GM12878 (cell line): ENCODE measurements around the gene POLR1A. TPM values are rescaled to one million over a fixed set of nuclear protein-coding genes. Genes with fewer than 3 reads are reported as not detected.

ENCODE experiments used
- ATAC-seq: fragments of 200-7000 bp; cut with Tn5 transposase; 3 replicates; pipeline ENCODE4 v1.9.1; 2020; ENCODE audit warnings: mild to moderate bottlenecking, moderate library complexity
- BruUV-seq: library from RNA; stranded (reverse); fragments of 400-500 nt; replicated peaks from 2 replicates; lab custom pipeline; 2021; lab: Mats Ljungman, UMichigan
- CTCF ChIA-PET: fragments of 300-600 bp; sonication (Branson Sonifier 250); formaldehyde crosslinking; extraction: SDS; loops from one replicate; lab custom pipeline; 2021; ENCODE audit warnings: inconsistent platforms; lab: Yijun Ruan, JAX
- POLR2A ChIA-PET: fragments of 350-600 bp; formaldehyde crosslinking; extraction: SDS; loops from one replicate; lab custom pipeline; 2021; ENCODE audit warnings: inconsistent platforms; lab: Charles Lee
- RAD21 ChIA-PET: fragments of 300-600 bp; sonication (Branson Sonifier 250); formaldehyde crosslinking; loops from one replicate; lab custom pipeline; 2023; ENCODE audit warnings: antibody characterized with exemption; ENCODE audit not compliant: unreplicated experiment; lab: Charles Lee
- SMC1A ChIA-PET: fragments of 300-600 bp; sonication (Branson Sonifier 250); formaldehyde crosslinking; loops from one replicate; lab custom pipeline; 2023; ENCODE audit not compliant: unreplicated experiment, uncharacterized antibody; lab: Charles Lee
- DNase-seq: peaks from one replicate; pipeline ENCODE4 v3.0.0-alpha.2; 2011; ENCODE audit warnings: low read depth, low spot score
- FAIRE-seq: peaks from 3 replicates; lab custom pipeline; 2011; peaks lifted over from hg19 to GRCh38; lab: Jason Lieb, UNC
- H2AFZ ChIP-seq: 2 replicates; pipeline ENCODE4 v1.6.0; 2011; ENCODE audit warnings: low read depth, low read length, control low read depth; ENCODE audit not compliant: control insufficient read depth
- H3K27ac ChIP-seq: 2 replicates; pipeline ENCODE4 v1.5.1; 2011; ENCODE audit warnings: control low read depth; ENCODE audit not compliant: control insufficient read depth, insufficient read depth
- H3K27me3 ChIP-seq, 2 experiments: replicated peaks in 1 of 2; 2 replicates each; pipeline versions ENCODE4 v1.6.0 to v1.6.1; 2011; ENCODE audit warnings: low read length in 1 of 2; ENCODE audit not compliant: control insufficient read depth in 2 of 2, insufficient read depth in 2 of 2
- H3K36me3 ChIP-seq, 2 experiments: 2 replicates each; pipeline ENCODE4 v1.5.1; 2011; ENCODE audit warnings: low read length in 1 of 2; ENCODE audit not compliant: control insufficient read depth in 2 of 2, insufficient read depth in 2 of 2
- H3K4me1 ChIP-seq: 2 replicates; pipeline ENCODE4 v1.6.1; 2011; ENCODE audit warnings: mild to moderate bottlenecking, low read length, moderate library complexity, mixed read lengths; ENCODE audit not compliant: control insufficient read depth, insufficient read depth
- H3K4me2 ChIP-seq: 2 replicates; pipeline ENCODE4 v1.6.0; 2011; ENCODE audit warnings: control low read depth; ENCODE audit not compliant: control insufficient read depth, insufficient read depth
- H3K4me3 ChIP-seq: fragments of 200-600 bp; sonication (generic); 2 replicates; pipeline ENCODE4 v1.5.1; 2016
- H3K79me2 ChIP-seq: 2 replicates; pipeline ENCODE4 v1.6.0; 2011; ENCODE audit warnings: low read length; ENCODE audit not compliant: control insufficient read depth, insufficient read depth
- H3K9ac ChIP-seq: 2 replicates; pipeline ENCODE4 v1.8.0; 2011; ENCODE audit warnings: low read length, control low read depth, mixed read lengths; ENCODE audit not compliant: control insufficient read depth, insufficient read depth
- H3K9me3 ChIP-seq: replicated peaks from 3 replicates; pipeline ENCODE4 v1.5.1; 2011; ENCODE audit warnings: mild to moderate bottlenecking, low read length; ENCODE audit not compliant: control insufficient read depth, insufficient read depth
- H4K20me1 ChIP-seq: 2 replicates; pipeline ENCODE4 v1.6.0; 2011; ENCODE audit not compliant: control insufficient read depth, insufficient read depth
- BHLHE40 ChIP-seq, 2 experiments: fragments of 450-650 bp in 1 of 2; IDR thresholded peaks; 2 replicates each; pipeline ENCODE4 v1.6.1; 2011 to 2017; ENCODE audit warnings: low read depth in 2 of 2, borderline replicate concordance in 1 of 2, improper control_type of control experiment in 1 of 2, low read length in 1 of 2, mild to moderate bottlenecking in 1 of 2
- GABPA ChIP-seq: IDR thresholded peaks from 2 replicates; pipeline ENCODE4 v1.6.1; 2014; ENCODE audit warnings: antibody characterized with exemption, low read depth, mild to moderate bottlenecking, inconsistent platforms
- KLF5 ChIP-seq: fragments of 450-650 bp; IDR thresholded peaks from 2 replicates; pipeline ENCODE4 v1.6.1; 2014; ENCODE audit warnings: mild to moderate bottlenecking; ENCODE audit not compliant: partially characterized antibody
- POLR2A ChIP-seq: IDR thresholded peaks from 2 replicates; pipeline ENCODE4 v1.6.1; 2011; ENCODE audit warnings: low read depth, mild to moderate bottlenecking, low read length
- SMAD1 ChIP-seq: fragments of 450-650 bp; IDR thresholded peaks from 2 replicates; pipeline ENCODE4 v1.6.1; 2018; ENCODE audit warnings: mild to moderate bottlenecking, low read depth; ENCODE audit not compliant: partially characterized antibody
- ZNF217 ChIP-seq: fragments of 450-650 bp; IDR thresholded peaks from 2 replicates; pipeline ENCODE4 v1.6.1; 2017; ENCODE audit warnings: antibody characterized with exemption, mild to moderate bottlenecking
- WGBS: methylation state at CpG from one replicate; pipeline ENCODE4 v1.1.6; 2016; ENCODE audit warnings: low lambda C conversion rate; ENCODE audit not compliant: insufficient replicate concordance, insufficient coverage; ENCODE audit errors: missing lambda C conversion rate; 5-methylcytosine and 5-hydroxymethylcytosine counted together
- in situ Hi-C: fragments of 300-500 bp; cut with MboI; formaldehyde crosslinking; loops from 9 replicates; pipeline ENCODE4 v1.14.3; 2018; ENCODE audit warnings: mixed read lengths
- intact Hi-C: fragments of 100-400 bp; cut with micrococcal nuclease; formaldehyde crosslinking; loops from one replicate; pipeline ENCODE4 v1.14.2; 2022; ENCODE audit not compliant: unreplicated experiment
- polyA plus RNA-seq, 11 experiments: library from polyadenylated mRNA; depleted of rRNA in 4 of 11; unstranded in 6 of 11; stranded (reverse) in 5 of 11; fragments of >200 nt; fragmentation: Nextera tagmentation in 4 of 11; fragmentation: Illumina TruSeq in 1 of 11; extraction: Ambion mirVana in 4 of 11; extraction: Trizol in 1 of 11; gene quantifications; 1 replicate in 1 of 11; 2 replicates in 10 of 11; pipeline versions ENCODE4 v1.2.1 to v1.2.3, GENCODE V29; 2011 to 2016; ENCODE audit warnings: inconsistent platforms in 2 of 11, missing spikeins in 2 of 11, low read depth in 1 of 11
- total RNA-seq, 4 experiments: library from RNA; depleted of rRNA in 3 of 4; stranded (reverse); fragments of >200 nt in 3 of 4; fragmentation: Illumina TruSeq in 1 of 4; extraction: Trizol in 1 of 4; gene quantifications; 2 replicates each; pipeline versions ENCODE4 v1.2.1 to v1.2.3, GENCODE V29; 2013 to 2021
- TF ChIP-seq, protein P1 (sequence below): fragments of 450-650 bp; conservative IDR thresholded peaks from 2 replicates; pipeline ENCODE4 v1.6.1; 2017; ENCODE audit warnings: mild to moderate bottlenecking, moderate library complexity

POLR1A gene
- total and polyA plus RNA-seq, 10 of the 15 experiments (the other 5 are each of a cell fraction or from before 2014, with no cell fraction given), result 2.1 to 53.9 (median 17.8) TPM

- RAD21 ChIA-PET, result interaction anchor here (2.3 kb wide), 1 partner anchor 15 kb away, joined by 6 read pairs; no protein-coding TSS in a partner anchor
- Histone ChIP-seq H3K27me3 (no peaks in the 10 kb centered on the region), H3K27ac (no peak overlapping the region), H2AFZ (no peak overlapping the region), H3K4me3 (no peak overlapping the region), H3K9me3 (peaks cover 11% of the 10 kb centered on the region; the same call in 2 of the 3 replicates), H3K9ac (no peak overlapping the region), H3K79me2 (no peaks in the 10 kb centered on the region), H4K20me1 (no peaks in the 10 kb centered on the region), H3K36me3 (no peaks in the 10 kb centered on the region), H3K4me2 (no peak overlapping the region), H3K4me1 (peaks cover 2% of the 10 kb centered on the region)
- SMC1A ChIA-PET, result interaction anchor here (0.6 to 2.5 kb wide), 3 partner anchors 12 to 25 kb away, joined by 3 to 6 read pairs (median 6); no protein-coding TSS in a partner anchor
- TF ChIP-seq BHLHE40 (IDR thresholded peaks at IDR 0.05; ENCODE audit: borderline replicate concordance in 1 of 2, low read depth in 2 of 2, low read length in 1 of 2) (no peak), KLF5 (no peak), POLR2A (no peak), SMAD1 (no peak), GABPA (no peak), ZNF217 (no peak)
- TF ChIP-seq, protein P1, sequence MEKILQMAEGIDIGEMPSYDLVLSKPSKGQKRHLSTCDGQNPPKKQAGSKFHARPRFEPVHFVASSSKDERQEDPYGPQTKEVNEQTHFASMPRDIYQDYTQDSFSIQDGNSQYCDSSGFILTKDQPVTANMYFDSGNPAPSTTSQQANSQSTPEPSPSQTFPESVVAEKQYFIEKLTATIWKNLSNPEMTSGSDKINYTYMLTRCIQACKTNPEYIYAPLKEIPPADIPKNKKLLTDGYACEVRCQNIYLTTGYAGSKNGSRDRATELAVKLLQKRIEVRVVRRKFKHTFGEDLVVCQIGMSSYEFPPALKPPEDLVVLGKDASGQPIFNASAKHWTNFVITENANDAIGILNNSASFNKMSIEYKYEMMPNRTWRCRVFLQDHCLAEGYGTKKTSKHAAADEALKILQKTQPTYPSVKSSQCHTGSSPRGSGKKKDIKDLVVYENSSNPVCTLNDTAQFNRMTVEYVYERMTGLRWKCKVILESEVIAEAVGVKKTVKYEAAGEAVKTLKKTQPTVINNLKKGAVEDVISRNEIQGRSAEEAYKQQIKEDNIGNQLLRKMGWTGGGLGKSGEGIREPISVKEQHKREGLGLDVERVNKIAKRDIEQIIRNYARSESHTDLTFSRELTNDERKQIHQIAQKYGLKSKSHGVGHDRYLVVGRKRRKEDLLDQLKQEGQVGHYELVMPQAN, result no peak
- no peak for DNase-seq
- WGBS, result 43% methylated on average over 9 of the region's 9 CpGs
- FAIRE-seq, result no peak
- intact Hi-C loops (no loop called here), in situ Hi-C loops (no loop called here)
- no peak for ATAC-seq
- CTCF ChIA-PET, result interaction anchor here (1.1 kb wide), 1 partner anchor 68 kb away, joined by 4 read pairs; no protein-coding TSS in a partner anchor
- BruUV-seq, result no TSS peak
- POLR2A ChIA-PET, result interaction anchor here (0.8 to 1.3 kb wide), 3 partner anchors 11 to 29 kb away, joined by 3 read pairs; no protein-coding TSS in a partner anchor
Observed at GRCh38 chr2:86011449-86011941, 94.2 kb downstream of the POLR1A start.
